Activated CD4-positive, alpha-beta memory T cell treated with anti-CD3 and anti-CD28 coated beads for 36 hours (primary cell): ENCODE measurements around the gene CLIC6. TPM values are rescaled to one million over a fixed set of nuclear protein-coding genes. Genes with fewer than 3 reads are reported as not detected.
A peak's percentile ranks its signal among the peaks of the same experiment; 100 is the strongest.

ENCODE experiments used
- CTCF ChIA-PET: fragments of 350-600 bp; sonication (Branson Sonifier 250); formaldehyde crosslinking; loops from one replicate; lab custom pipeline; 2021; ENCODE audit warnings: antibody characterized with exemption, inconsistent platforms; lab: Charles Lee
- POLR2A ChIA-PET: fragments of 350-600 bp; sonication (Branson Sonifier 250); formaldehyde crosslinking; loops from one replicate; lab custom pipeline; 2021; ENCODE audit warnings: antibody characterized with exemption; lab: Charles Lee
- DNase-seq: peaks from one replicate; pipeline ENCODE4 v3.0.0-alpha.2; 2020
- H3K27ac Mint-ChIP-seq: one replicate; pipeline ENCODE4 v1.8.0; 2021; ENCODE audit warnings: mixed read lengths
- H3K27me3 Mint-ChIP-seq: one replicate; pipeline ENCODE4 v1.8.0; 2021; ENCODE audit warnings: mixed read lengths
- H3K36me3 Mint-ChIP-seq: one replicate; pipeline ENCODE4 v1.8.0; 2021; ENCODE audit warnings: mixed read lengths
- H3K4me1 Mint-ChIP-seq: one replicate; pipeline ENCODE4 v1.8.0; 2021; ENCODE audit warnings: low read depth, mixed read lengths
- H3K4me3 Mint-ChIP-seq: one replicate; pipeline ENCODE4 v1.8.0; 2021; ENCODE audit warnings: mild to moderate bottlenecking, mixed read lengths
- H3K9me3 Mint-ChIP-seq: one replicate; pipeline ENCODE4 v1.8.0; 2021; ENCODE audit warnings: mixed read lengths
- intact Hi-C: fragments of 100-400 bp; cut with micrococcal nuclease; formaldehyde crosslinking; loops from one replicate; pipeline ENCODE4 v1.15.1; 2023
- total RNA-seq, 2 experiments: library from RNA; stranded (reverse); gene quantifications; one replicate each; pipeline ENCODE4 v1.2.3, GENCODE V29; 2021

The CLIC6 gene
- total RNA-seq, 2 experiments from 2014 or later, result 0.10 to 0.14 TPM

DNA sequence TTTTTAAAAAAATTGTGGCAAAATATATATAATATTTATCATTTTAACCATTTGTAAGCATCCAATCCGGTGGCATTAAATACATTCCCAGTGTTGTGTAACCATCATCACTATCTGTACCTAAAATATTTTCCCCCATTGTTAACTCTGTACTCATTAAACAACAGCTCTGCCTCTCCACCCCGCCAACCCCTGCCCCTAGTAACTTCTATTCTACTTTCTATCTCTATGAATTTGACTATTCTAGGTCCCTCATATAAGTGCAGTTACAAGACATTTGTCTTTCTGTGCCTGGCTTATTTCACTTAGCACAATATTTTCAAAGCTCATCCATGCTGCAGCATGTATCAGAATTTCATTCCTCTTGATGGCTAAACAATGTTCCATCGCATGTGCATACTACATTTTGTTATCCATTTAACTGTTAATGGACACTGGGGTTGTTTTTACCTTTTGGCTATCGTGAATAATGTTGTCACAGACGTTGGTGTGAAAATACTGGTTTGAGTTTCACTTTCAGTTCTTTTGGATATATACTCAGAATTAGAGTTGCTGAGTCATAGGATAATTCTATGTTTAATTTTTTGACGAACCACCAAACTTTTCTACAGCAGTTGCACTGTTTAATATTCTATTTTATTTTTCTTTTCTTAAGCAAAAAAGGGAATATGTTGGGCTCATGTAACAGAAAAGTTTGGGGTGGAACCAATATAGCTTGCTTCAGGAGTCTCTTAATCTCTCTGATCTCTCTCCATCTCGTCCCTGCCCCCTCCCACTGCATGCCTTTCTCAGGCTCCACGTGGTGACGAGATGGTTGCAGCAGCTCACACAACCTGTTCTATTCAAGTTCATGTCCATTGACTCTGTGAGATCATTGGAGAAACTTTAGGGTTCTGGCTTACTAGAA, 28.7 kb upstream of the CLIC6 start:
- CTCF ChIA-PET, result interaction anchor here (2.4 kb wide), 1 partner anchor 9 kb away, joined by 7 read pairs; no protein-coding TSS in a partner anchor
- H3K27ac Mint-ChIP-seq, result peak overlapping the region; percentile 70
- POLR2A ChIA-PET, result no interaction called here
- no peaks in the 10 kb centered on the region for H3K9me3 Mint-ChIP-seq
- no peaks in the 10 kb centered on the region for H3K36me3 Mint-ChIP-seq
- peak overlapping the region; percentile 51 for H3K4me3 Mint-ChIP-seq
- DNase-seq, result peak; percentile 50
- H3K27me3 Mint-ChIP-seq, result no peaks in the 10 kb centered on the region
- H3K4me1 Mint-ChIP-seq, result peaks cover 25% of the 10 kb centered on the region
- intact Hi-C loops, result loop anchor here (1.0 kb wide), 1 partner anchor 25 kb away; the partner anchor contains the start of gene RCAN1

DNA sequence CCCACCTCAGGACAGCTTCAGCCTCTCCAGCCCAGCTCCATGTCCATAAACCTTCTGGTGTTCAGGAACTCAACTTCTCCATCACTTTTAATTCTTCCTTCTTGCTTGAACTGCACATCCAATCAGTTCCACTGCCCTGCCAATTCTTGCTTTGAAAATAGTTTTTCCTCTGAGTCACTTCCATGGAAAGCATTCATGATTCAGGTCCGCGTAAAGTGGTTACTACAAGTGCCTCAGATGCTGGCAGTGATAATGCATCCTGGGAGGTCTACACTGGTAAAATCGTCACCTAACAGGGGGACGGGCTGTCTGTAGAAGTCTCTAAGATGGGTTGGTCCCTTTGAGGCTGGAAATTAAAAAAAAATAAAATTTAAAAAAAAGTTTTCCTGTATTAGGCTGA, 27.9 kb upstream of the CLIC6 start:
- Mint-ChIP-seq H3K36me3 (no peaks in the 10 kb centered on the region), H3K27me3 (no peaks in the 10 kb centered on the region), H3K27ac (peak overlapping the region; percentile 70), H3K9me3 (no peaks in the 10 kb centered on the region), H3K4me3 (peak overlapping the region; percentile 51), H3K4me1 (peaks cover 25% of the 10 kb centered on the region)
- ChIA-PET CTCF (interaction anchor here (2.4 kb wide), 1 partner anchor 10 kb away, joined by 7 read pairs; no protein-coding TSS in a partner anchor), POLR2A (no interaction called here)
- DNase-seq, result peak; percentile 36
- intact Hi-C loops, result loop anchor here (1.0 kb wide), 1 partner anchor 26 kb away; the partner anchor contains the start of gene RCAN1

DNA sequence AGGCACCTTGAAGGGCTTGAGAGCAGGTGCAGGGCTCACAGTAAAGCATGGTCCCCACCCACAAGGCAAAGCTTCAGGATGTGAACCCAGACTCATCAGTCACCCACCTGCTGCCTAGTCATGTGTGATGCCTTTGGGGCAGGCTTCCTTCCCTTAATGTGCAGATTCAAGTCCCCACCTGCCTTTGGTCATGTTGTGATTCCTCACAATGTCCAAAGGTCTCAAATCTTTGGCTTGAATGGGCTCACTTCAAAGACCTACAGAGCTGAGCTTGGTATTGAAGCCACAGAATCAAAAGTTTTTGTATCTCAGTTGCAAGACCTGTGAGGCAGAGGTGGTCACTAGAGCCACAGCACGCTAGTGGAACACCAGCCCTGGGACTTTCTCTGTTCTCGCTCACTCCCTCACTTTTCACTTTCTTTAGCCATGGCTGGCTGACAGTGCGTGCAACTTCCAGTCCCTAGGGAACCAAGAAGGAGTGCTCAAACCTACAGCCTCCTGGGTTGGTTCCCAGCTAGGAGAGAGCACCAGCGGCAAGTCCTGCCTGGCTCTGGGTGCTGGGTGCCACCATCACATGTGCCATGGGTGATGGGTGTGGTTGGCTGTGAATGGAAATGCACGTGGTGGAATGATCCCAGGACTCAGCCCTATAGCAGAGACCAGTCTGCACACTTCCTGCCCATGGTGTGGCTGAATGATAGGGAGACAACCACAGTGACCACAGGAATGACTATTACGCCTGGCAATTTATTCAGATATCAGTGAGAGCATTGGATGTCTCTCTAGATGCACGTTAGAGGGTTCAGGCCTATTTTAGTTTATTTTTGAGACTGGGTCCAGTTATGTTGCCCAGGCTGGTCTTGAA, 26.4 kb upstream of the CLIC6 start:
- CTCF ChIA-PET, result interaction anchor here (0.7 to 1.5 kb wide), 3 partner anchors 9 to 12 kb away, joined by 3 to 6 read pairs (median 3); no protein-coding TSS in a partner anchor
- POLR2A ChIA-PET, result no interaction called here
- DNase-seq, result no peak
- H3K27me3 Mint-ChIP-seq, result no peaks in the 10 kb centered on the region
- no peak overlapping the region for H3K4me3 Mint-ChIP-seq
- peaks cover 25% of the 10 kb centered on the region for H3K4me1 Mint-ChIP-seq
- H3K27ac Mint-ChIP-seq, result no peak overlapping the region
- no peaks in the 10 kb centered on the region for H3K9me3 Mint-ChIP-seq
- no peaks in the 10 kb centered on the region for H3K36me3 Mint-ChIP-seq
- intact Hi-C loops, result no loop called here

DNA sequence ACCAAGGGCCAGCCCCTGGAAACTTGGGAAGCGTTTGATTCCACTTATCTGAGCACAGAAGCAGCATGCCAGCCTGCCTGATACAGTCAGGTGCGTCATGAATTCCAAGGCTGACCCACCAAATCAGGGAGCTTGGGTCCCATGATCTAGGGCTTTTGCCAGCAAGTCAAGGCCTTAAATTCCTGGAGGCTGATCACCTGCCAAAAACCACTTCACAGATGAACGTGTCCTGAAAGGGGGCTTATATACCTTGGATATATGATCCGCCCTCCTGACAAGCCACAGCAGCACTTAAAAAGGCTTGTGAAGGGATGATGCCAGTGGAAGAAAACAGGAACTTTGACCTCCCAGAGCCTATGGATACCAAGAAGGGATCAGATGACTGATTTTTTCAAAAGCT, 24.0 kb upstream of the CLIC6 start:
- Mint-ChIP-seq H3K4me3 (no peak overlapping the region), H3K9me3 (no peaks in the 10 kb centered on the region), H3K4me1 (peaks cover 17% of the 10 kb centered on the region), H3K27ac (no peak overlapping the region), H3K27me3 (peaks cover 7% of the 10 kb centered on the region), H3K36me3 (no peaks in the 10 kb centered on the region)
- no peak for DNase-seq
- POLR2A ChIA-PET, result no interaction called here
- intact Hi-C loops, result no loop called here
- CTCF ChIA-PET, result interaction anchor here (0.8 kb wide), 1 partner anchor 14 kb away, joined by 3 read pairs; no protein-coding TSS in a partner anchor

DNA sequence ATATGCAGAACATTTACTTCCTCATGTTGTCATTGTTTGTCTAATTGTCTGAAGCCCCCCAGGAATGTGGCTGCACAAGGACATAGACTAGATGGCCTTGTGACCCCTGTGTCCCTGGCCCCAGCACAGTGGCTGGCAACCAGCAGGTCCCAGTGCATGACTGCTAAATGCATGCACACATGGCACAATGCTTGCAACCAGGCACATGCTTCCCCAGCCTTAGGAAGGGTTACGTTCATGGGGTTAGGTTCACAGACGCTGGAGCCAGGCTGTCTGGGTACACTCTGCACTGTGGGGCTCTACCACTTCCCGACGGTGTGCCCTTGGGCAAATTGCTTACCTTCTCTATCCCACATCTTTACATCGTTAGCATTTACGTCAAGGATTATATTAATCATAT, 21.2 kb upstream of the CLIC6 start:
- DNase-seq, result no peak
- Mint-ChIP-seq H3K27ac (no peak overlapping the region), H3K9me3 (peaks cover 4% of the 10 kb centered on the region), H3K4me1 (no peaks in the 10 kb centered on the region), H3K27me3 (peaks cover 10% of the 10 kb centered on the region), H3K36me3 (no peaks in the 10 kb centered on the region), H3K4me3 (no peak overlapping the region)
- intact Hi-C loops, result no loop called here
- CTCF ChIA-PET, result interaction anchor here (1.1 kb wide), 1 partner anchor 44 kb away, joined by 4 read pairs; no protein-coding TSS in a partner anchor
- POLR2A ChIA-PET, result no interaction called here

DNA sequence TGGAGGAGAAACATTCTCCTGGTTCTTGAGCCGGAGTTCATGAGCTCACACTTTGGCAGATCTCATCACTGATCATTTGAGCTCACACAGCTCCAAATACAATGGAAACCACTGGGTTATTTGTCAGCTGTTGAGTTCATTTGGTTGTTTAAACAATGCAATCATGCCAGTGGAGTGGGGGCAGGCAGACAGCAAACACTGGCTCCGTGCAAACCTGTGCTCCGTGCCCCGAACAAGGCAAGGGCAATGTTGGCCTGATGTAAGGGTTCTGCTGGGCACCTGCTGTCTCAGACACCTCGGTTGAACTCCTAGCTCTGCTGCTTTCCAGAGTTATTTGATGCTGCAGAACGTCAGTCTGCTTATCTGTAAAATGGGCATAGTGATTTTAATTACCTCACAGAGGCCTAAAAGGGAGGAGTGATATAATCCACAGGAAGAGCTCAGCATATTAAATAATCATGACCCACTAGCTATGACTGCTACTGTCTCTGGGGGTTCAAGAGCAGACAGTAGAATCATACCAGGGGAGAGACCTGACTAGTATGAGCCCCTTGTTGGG, 20.0 kb upstream of the CLIC6 start:
- ChIA-PET POLR2A (no interaction called here), CTCF (interaction anchor here (1.0 to 1.1 kb wide), 3 partner anchors 14 to 46 kb away, joined by 3 to 4 read pairs (median 3); no protein-coding TSS in a partner anchor)
- no peaks in the 10 kb centered on the region for H3K36me3 Mint-ChIP-seq
- H3K27me3 Mint-ChIP-seq, result peaks cover 18% of the 10 kb centered on the region
- peaks cover 4% of the 10 kb centered on the region for H3K9me3 Mint-ChIP-seq
- intact Hi-C loops, result no loop called here
- no peak for DNase-seq
- no peak overlapping the region for H3K4me3 Mint-ChIP-seq
- no peak overlapping the region for H3K27ac Mint-ChIP-seq
- H3K4me1 Mint-ChIP-seq, result no peaks in the 10 kb centered on the region

DNA sequence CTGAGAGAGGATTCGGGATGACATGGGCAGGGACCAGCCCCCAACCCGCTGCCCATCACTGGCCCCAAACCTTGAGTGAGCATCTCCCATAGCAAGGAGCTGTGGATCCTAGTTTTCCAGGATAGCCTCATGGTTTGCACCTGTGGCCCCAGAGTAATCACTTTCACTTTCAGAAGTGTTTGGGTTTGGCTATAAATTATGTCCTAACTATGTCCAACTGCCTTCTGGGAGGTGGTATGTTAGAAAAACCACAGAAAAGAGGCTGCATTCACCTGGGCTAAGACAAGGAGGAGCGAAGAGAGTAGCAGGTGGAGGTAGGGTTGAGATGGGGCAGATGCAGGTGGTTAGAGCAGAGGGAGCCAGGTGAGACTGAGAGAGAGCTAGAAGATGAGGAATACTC, 19.4 kb upstream of the CLIC6 start:
- Mint-ChIP-seq H3K4me1 (no peaks in the 10 kb centered on the region), H3K9me3 (peaks cover 4% of the 10 kb centered on the region), H3K27me3 (peaks cover 20% of the 10 kb centered on the region), H3K4me3 (no peak overlapping the region), H3K36me3 (no peaks in the 10 kb centered on the region), H3K27ac (no peak overlapping the region)
- CTCF ChIA-PET, result interaction anchor here (0.6 to 1.1 kb wide), 2 partner anchors 17 to 1420 kb away, joined by 3 to 4 read pairs; no protein-coding TSS in a partner anchor
- intact Hi-C loops, result no loop called here
- POLR2A ChIA-PET, result no interaction called here
- no peak for DNase-seq

DNA sequence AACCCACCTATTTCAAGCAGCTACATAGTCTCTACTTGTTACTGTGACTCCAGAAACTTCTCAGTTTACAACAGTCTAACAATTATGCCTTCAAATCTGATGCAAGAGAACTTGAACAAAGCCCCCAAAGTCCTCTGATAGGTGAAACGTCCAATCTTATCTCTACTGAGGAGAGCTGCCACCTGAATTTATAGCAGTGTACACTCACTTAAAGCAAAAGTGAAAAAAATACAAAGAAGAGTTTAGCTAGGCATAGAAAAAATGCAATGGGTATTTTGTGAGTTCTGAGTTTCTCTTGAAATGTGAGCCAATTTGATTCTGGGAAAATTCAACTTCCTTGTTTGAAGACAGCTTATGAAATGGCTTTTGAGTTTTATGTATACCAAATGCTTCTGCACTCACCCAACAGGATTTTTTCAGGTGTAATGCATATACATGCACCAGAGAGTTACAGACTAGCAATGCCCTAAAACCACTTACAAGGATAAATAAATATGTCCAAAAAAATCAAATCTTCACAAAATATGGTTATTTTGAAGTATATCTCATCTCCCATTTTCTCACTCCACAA, 17.8 kb upstream of the CLIC6 start:
- intact Hi-C loops, result no loop called here
- peaks cover 27% of the 10 kb centered on the region for H3K27me3 Mint-ChIP-seq
- POLR2A ChIA-PET, result no interaction called here

DNA sequence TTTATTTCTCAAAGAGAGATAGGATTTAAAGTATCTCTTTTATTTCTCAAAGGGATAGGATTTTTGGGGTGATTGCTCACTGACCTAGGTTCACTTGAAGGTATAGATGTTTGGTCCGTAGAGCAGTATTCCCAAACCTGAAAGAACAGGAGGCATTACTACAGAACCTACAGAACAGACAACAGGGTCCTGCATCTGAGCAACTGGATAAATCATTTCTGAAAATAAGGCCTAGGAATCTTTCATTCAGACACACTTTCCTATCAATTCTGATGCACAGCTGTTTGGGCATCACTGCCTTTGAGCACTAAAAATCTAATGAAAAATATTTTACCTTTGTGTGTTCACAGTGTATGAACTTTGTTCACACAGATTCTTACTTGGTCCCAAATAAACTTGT, 17.2 kb upstream of the CLIC6 start:
- Mint-ChIP-seq H3K36me3 (no peaks in the 10 kb centered on the region), H3K27me3 (peaks cover 29% of the 10 kb centered on the region), H3K4me1 (no peaks in the 10 kb centered on the region), H3K4me3 (no peak overlapping the region), H3K9me3 (peaks cover 4% of the 10 kb centered on the region), H3K27ac (no peak overlapping the region)
- intact Hi-C loops, result no loop called here
- ChIA-PET POLR2A (no interaction called here), CTCF (interaction anchor here (1.0 to 1.4 kb wide), 2 partner anchors 14 to 72 kb away, joined by 3 to 4 read pairs; no protein-coding TSS in a partner anchor)
- DNase-seq, result no peak

More for the DNA sequence above, 17.8 kb upstream of the CLIC6 start:
- CTCF ChIA-PET, result interaction anchor here (0.6 to 1.4 kb wide), 4 partner anchors 8 to 73 kb away, joined by 3 to 4 read pairs (median 3); no protein-coding TSS in a partner anchor
- Mint-ChIP-seq H3K4me3 (no peak overlapping the region), H3K4me1 (no peaks in the 10 kb centered on the region), H3K27ac (no peak overlapping the region), H3K9me3 (peaks cover 4% of the 10 kb centered on the region), H3K36me3 (no peaks in the 10 kb centered on the region)
- no peak for DNase-seq

DNA sequence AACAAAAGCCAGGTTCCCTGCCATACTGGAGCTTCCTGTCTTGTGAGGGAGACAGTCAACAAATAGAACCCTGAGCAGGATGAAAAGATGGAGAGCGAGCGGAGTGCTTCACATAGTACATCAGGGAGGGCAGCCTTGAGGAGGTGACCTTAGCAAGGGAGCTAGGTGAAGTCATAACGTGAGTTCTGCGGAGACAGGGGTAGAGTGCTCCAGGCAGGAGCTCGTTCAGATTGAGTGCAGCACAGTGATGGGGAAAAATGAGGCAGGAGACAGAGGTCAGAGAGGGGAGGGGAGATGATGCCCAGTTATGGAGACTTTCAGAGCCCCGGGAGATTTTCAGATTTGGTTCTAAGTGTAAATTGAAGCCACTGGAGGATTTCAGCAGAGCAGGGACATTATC, 15.3 kb upstream of the CLIC6 start:
- Mint-ChIP-seq H3K36me3 (no peaks in the 10 kb centered on the region), H3K27me3 (peaks cover 39% of the 10 kb centered on the region), H3K9me3 (peaks cover 4% of the 10 kb centered on the region), H3K27ac (no peak overlapping the region), H3K4me1 (no peaks in the 10 kb centered on the region), H3K4me3 (no peak overlapping the region)
- no peak for DNase-seq
- ChIA-PET POLR2A (no interaction called here), CTCF (interaction anchor here (1.4 kb wide), 1 partner anchor 22 kb away, joined by 5 read pairs; no protein-coding TSS in a partner anchor)
- intact Hi-C loops, result no loop called here

DNA sequence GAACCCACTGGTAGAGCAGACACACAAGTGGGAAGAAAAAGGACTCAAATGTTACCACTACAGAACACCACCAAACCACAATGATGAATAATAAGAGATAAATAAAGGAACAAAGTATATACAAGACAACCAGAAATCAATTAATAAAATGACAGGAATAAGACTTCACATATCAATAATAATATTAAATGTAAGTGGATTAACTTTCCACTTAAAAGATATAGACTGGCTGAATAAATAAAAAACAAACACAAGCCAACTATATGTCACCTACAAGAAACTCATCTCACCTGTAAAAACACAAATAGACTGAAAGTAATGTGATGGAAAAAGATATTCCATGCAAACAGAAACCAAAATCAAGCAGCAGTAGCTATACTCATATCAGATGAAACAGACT, 6.9 kb upstream of the CLIC6 start:
- Mint-ChIP-seq H3K27ac (no peak overlapping the region), H3K9me3 (peaks cover 25% of the 10 kb centered on the region), H3K4me1 (no peaks in the 10 kb centered on the region), H3K4me3 (no peak overlapping the region), H3K27me3 (peaks cover 36% of the 10 kb centered on the region), H3K36me3 (peaks cover 4% of the 10 kb centered on the region)
- ChIA-PET CTCF (interaction anchor here (1.0 kb wide), 1 partner anchor 294 kb away, joined by 3 read pairs; no protein-coding TSS in a partner anchor), POLR2A (no interaction called here)
- intact Hi-C loops, result no loop called here
- no peak for DNase-seq
